HG02884 (cell line): ENCODE results near the gene PRKCQ.

Experiments used
- ATAC-seq: cut with Tn5 transposase; IDR thresholded peaks from one replicate; pipeline ENCODE4 v1.9.1; 2021; ENCODE audit warnings: mild to moderate bottlenecking, moderate library complexity; ENCODE audit not compliant: unreplicated experiment

The PRKCQ gene

DNA sequence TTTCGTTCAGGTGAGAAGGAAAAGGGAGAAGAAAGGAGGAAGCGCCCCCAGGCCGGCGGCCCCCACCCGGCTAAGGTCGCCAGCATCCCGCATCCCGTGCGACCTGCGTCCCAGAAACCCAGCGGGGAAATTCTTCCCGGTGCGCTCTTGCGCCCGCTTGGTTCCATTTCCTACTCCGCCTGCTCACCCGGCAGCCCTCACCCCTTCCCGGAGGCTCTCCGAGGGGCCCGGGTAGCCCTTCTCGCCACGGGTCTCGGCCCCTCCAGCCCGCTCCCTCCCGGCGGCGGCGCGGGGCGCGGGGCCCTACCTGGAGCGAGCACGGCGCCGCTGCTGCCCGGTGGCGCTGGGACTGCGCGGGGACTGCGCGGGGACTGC lies at the start of gene PRKCQ:
PRKCQ (minus strand) TSS at position 373 of the 375 bp plus-strand sequence. CDS start 65,141 bp downstream, outside the sequence.
- ATAC-seq = no peak

DNA sequence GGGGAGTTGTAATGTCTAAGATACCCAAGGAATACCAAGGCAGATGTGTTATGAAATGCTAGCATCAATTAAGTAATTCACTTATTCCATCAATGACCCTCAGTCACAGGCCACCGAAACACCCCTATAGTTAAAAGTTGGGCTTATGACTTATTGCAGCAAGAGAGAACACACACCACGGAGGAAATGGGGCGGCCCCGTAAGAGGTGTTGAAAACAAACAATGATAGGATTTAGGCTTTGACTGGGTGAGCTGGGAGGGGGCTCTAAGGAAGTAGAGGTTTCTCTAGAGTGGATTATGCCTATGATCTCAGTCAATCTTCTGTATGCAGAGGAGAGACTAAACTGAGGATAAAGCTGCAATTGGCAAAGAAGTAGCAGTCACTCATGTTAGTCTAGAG lies 45.4 kb upstream of the PRKCQ start:
- ATAC-seq = no peak

DNA sequence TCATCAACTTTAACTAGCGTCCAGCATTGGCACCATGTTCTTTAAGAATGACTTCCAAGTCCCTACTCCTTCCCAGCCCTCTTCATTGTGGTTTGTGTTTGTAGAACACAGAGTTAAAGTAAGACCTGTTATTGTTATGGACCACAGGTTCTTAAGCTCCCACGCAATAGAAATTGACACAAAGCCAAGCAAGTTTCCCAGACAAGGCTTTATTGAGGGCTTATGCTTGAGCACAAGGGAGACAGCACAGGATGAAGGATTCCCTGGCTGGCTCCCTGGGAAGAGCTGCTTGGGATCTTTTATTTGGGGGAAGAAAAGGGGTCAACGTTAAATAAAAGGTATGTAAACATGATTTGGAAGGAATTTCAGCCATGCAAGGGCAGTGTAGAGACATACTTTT lies 44.3 kb upstream of the PRKCQ start:
- no peak for ATAC-seq

DNA sequence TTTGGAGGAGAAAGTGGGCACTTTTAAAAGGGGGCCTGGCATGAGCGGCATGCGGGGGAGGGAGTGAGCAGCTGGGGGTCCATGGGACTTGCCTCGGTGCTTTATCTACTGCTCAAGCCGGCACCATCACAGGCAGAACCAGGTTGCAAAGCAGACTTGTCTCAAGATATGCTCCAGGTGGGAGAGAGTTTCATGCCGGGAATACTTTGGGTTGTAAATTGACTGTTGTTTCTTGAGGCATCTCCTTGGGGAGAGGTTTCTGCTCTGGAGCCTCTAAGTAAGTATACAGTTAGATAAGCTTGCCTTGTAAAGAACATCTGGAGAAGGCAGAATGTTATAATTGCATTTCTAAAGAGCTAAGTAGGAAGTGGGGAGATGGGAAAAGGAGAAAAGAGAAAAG lies 42.8 kb upstream of the PRKCQ start:
- no peak for ATAC-seq

- no peak for ATAC-seq
Observed at GRCh38 chr10:6621536-6621935, 41.5 kb upstream of the PRKCQ start.

- ATAC-seq = no peak
Observed at GRCh38 chr10:6619660-6620059, 39.6 kb upstream of the PRKCQ start.

DNA sequence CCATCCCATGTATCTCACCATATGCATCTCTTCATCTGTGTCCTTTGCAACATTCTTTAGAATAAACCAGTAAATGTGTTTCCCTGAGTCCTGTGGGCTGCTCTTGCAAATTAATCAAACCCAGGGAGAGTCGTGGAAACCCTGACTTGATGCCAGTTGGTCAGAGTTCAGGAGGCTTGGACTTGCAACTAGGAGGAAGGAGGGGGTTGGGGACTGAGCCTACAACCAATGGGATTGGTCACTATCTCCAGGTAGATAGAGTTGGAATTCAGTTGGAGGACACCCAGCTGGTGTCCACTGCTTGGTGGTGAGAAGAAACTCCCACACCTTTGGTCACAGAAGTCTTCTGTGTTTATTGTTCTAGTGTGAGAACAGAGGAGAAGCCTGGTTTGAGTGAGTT lies 38.3 kb upstream of the PRKCQ start:
- no peak for ATAC-seq

DNA sequence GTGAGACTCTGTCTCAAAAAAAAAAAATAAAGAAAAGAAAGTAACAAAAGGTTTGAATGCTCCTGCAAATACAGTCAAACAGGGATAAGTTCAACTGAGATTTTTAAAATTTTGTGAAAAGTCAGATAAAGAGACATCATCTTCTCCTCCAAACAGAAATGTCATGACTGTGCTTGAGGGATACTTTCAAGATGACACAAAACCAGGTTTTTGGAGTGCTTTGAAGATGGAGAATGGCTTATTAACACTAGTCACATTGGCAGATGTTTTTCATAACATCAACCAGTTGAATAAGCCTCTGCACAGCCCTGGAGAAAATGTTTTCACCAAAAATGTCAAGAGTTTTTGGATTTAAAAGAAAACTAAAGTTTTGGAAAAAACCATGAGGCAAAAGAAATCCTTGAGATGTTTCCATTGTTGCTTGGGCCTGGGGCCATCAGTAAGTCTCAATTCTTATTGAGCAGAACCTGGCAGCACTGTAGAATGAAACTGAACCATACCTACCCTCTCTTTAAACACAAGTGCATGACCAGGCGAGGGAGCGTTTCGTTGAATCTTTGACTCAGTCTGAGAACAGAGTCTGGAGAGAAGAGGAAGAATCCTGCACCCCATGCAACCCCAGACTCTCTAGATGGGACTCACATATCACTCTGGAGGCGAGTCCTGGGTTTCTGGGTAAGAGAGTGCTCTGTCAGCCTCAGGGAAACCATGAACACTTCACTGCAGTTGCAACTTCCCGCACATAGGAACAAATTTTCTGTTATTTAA lies 37.4 kb upstream of the PRKCQ start:
- no peak for ATAC-seq

- no peak for ATAC-seq
Observed at GRCh38 chr10:6615971-6616370, 35.9 kb upstream of the PRKCQ start.

DNA sequence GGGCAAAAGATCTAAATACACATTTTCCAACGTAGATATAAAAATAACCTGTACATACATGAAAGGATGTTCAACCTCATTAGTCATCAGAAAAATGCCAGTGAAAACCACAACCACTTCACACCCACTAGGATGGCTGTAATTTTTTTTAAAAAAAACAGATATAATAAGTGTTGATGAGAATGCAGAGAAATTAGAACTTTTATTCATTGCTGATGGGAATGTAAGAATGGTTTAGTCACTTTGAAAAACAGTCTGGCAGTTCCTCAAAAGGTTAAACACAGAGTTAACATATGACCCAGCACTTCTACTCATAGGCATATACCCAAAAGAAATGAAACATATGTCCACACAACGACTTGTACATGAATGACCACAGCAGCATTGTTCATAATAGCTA lies 32.3 kb upstream of the PRKCQ start:
- ATAC-seq = no peak

DNA sequence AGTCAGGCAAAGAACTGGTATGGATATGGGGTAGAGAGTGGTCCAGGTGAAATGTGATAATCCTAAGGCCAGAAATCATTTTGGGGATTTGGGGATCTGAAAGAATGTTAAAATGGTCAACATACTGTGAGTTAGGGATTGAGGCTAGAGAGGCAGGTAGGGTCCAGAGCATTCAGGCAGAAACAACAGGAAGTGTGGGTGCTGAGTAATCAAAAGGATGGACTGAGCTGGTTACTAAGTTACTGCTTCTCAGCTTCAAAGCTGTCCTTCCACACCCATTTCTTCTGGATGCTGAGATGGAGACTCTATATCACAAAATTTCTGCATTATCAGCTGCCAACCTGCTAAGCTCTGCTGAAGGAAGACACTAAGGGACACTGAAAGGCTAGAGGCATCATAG lies 30.6 kb upstream of the PRKCQ start:
- no peak for ATAC-seq

DNA sequence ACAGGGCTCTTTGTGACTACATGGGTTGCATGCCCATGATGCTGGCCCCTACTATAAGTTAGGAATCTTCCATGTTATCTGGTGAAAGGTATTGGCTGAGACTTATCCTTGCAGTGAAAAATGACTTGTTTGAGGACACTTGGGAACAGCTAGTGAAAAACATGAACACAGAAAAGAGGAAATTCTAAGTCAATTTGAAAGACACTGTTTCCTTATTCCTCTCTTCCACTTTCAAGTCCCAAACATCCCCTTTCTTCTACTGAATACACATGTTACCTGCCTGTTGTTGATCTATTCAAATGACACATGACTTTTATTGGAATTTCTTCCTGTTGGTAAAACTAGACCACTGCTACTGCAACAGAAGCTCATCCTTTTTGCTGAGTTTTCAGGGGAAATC lies 29.5 kb upstream of the PRKCQ start:
- ATAC-seq = no peak

GRCh38 chr10:6607778-6608177 lies 27.7 kb upstream of the PRKCQ start:
- ATAC-seq = no peak

DNA sequence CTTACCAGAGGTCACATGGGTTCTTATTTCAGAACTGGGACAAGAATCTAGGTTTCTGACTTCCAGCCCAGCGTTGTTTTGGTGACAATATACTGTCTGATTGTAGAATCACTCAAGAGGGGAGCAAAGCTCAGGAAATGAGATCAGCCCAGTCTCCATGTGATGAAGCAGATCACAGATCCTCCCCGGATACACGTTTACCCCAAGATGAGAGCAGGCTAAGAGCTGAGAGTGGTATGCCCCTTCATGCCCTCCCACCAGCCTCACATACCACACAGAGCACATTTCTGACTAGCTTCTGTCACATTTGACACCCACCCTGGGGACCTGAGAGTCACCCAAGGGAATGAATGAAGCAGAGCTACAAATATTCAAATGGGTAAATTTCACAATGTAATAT lies 27.1 kb upstream of the PRKCQ start:
- ATAC-seq = no peak

- ATAC-seq = no peak
Observed at GRCh38 chr10:6603142-6604125, 23.4 kb upstream of the PRKCQ start.

GRCh38 chr10:6602700-6603084 lies 22.6 kb upstream of the PRKCQ start:
- ATAC-seq = no peak

DNA sequence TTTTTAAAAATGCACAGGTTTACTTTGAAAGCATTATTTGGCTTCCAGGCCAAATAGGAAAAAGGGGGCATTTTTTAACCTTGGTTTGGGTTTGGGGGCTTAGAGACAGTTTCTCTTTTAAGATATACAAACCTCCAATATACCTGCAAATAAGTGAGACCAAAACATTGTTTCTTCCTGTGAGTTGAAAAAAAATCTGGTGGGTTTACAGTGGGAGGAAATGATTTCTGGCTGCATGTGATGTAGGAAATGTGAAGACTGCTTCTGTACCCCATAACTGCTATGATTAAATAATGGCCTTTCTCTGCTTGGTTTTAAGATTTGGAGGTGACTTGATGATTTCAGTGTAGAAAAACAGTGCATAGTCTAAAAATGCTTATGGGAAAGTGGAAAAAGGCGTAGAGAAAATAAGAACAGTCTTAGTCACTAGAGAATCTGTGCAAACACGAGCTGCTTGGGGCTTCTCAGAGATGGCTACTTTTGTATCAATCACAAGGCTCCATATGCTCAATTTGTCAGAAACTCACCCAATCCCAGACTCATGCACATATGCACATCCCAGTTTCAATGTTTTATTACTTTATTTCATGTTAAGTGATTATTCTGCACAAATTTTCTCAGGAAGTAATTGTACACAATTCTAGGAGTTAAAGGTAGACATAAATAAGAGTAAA lies 22.1 kb upstream of the PRKCQ start:
- no peak for ATAC-seq

- no peak for ATAC-seq
Observed at GRCh38 chr10:6601246-6601805, 21.2 kb upstream of the PRKCQ start.

DNA sequence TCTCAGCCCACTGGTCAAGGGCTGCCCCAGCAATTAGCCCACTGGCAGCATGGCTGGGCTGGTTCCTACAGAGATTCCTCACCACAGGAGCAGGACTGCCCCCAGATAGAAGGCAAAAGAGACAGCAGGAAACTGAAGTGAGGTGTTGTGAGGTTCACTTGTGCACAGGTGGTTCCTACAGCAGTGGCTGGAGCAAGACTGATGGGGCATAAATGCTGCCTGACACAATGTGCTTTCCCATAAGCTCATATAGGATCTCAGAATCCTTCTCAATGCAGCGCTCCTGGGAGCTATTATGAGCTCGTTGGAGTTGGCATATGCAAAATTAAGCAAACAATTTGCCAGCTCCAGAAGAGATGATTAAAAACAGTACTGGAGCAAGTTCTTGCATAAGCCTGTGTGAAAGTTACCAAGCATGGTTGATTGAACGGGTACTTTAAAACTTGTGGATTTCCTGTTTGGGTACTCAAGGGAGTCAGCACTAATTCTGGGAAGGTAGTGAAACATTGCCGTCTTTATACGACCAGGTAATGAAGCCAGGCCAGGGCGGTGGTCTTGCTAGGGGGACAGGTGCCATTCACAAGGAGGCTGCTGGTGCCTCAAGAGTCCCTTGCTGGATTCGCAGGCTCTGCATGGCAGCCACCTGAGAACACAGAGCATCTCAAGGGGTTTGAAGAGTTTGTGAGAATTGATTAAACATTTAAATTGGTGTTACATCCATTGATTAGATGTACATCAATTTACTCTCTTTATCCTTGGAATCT lies 20.3 kb upstream of the PRKCQ start:
- no peak for ATAC-seq

- ATAC-seq = no peak
Observed at GRCh38 chr10:6598679-6599078, 18.6 kb upstream of the PRKCQ start.
